Glutamatergic neuron (in vitro differentiated cells): ENCODE results near the gene CCSER2. TPM values are rescaled to one million over a fixed set of nuclear protein-coding genes. Genes with fewer than 3 reads are reported as not detected.
A peak's percentile ranks its signal among the peaks of the same experiment; 100 is the strongest.

Experiments
- DNase-seq: peaks from one replicate; pipeline ENCODE4 v3.0.0; 2022
- H3K27ac Mint-ChIP-seq: one replicate; pipeline ENCODE4 v1.8.0; 2020; ENCODE audit warnings: mild to moderate bottlenecking, mixed read lengths, inconsistent platforms; ENCODE audit not compliant: unreplicated experiment
- H3K27me3 Mint-ChIP-seq: one replicate; pipeline ENCODE4 v1.8.0; 2020; ENCODE audit warnings: mild to moderate bottlenecking, moderate library complexity, mixed read lengths, inconsistent platforms; ENCODE audit not compliant: unreplicated experiment
- H3K36me3 Mint-ChIP-seq: one replicate; pipeline ENCODE4 v1.8.0; 2020; ENCODE audit warnings: mild to moderate bottlenecking, mixed read lengths, inconsistent platforms; ENCODE audit not compliant: unreplicated experiment
- H3K4me1 Mint-ChIP-seq: one replicate; pipeline ENCODE4 v1.8.0; 2020; ENCODE audit warnings: mild to moderate bottlenecking, low read depth, mixed read lengths, inconsistent platforms; ENCODE audit not compliant: unreplicated experiment
- H3K4me3 Mint-ChIP-seq: one replicate; pipeline ENCODE4 v1.8.0; 2020; ENCODE audit warnings: mild to moderate bottlenecking, mixed read lengths, inconsistent platforms; ENCODE audit not compliant: unreplicated experiment
- H3K9me3 Mint-ChIP-seq: one replicate; pipeline ENCODE4 v1.8.0; 2020; ENCODE audit warnings: mild to moderate bottlenecking, moderate library complexity, mixed read lengths, inconsistent platforms; ENCODE audit not compliant: unreplicated experiment
- CTCF ChIP-seq: fragments of 200-600 bp; sonication (generic); IDR thresholded peaks from one replicate; pipeline ENCODE4 v1.5.0; 2021; ENCODE audit not compliant: partially characterized antibody, unreplicated experiment
- total RNA-seq: library from RNA; stranded (reverse); fragmentation: NEBNext Ultra II Directional; extraction: Animal tissue kit (Norgen Biotek cat#: 25700); gene quantifications from one replicate; pipeline ENCODE4 v1.2.1, GENCODE V29; 2021; ENCODE audit not compliant: unreplicated experiment

The CCSER2 gene
- total RNA-seq, 1 donor from 2014 or later = 168 TPM

GRCh38 chr10:84329196-84329611 is 815 bp downstream of the CCSER2 start:
- DNase-seq = peak; percentile 60
- Mint-ChIP-seq H3K27me3 (peaks cover 10% of the 10 kb centered on the region), H3K36me3 (no peaks in the 10 kb centered on the region), H3K9me3 (peaks cover 10% of the 10 kb centered on the region), H3K27ac (peak overlapping the region; percentile 98), H3K4me3 (peak overlapping the region; percentile 98), H3K4me1 (peaks cover 28% of the 10 kb centered on the region)
- TF ChIP-seq CTCF = no peak

GRCh38 chr10:84329986-84330651 is 1.7 kb downstream of the CCSER2 start:
- no peak for TF ChIP-seq CTCF
- H3K4me1 Mint-ChIP-seq = peaks cover 35% of the 10 kb centered on the region
- no peak for DNase-seq
- H3K36me3 Mint-ChIP-seq = no peaks in the 10 kb centered on the region
- H3K4me3 Mint-ChIP-seq = peak overlapping the region; percentile 98
- peak overlapping the region; percentile 98 for H3K27ac Mint-ChIP-seq
- peaks cover 10% of the 10 kb centered on the region for H3K27me3 Mint-ChIP-seq
- peaks cover 12% of the 10 kb centered on the region for H3K9me3 Mint-ChIP-seq

- H3K36me3 Mint-ChIP-seq = no peaks in the 10 kb centered on the region
- H3K9me3 Mint-ChIP-seq = peaks cover 12% of the 10 kb centered on the region
- no peak for DNase-seq
- peak overlapping the region; percentile 95 for H3K27ac Mint-ChIP-seq
- TF ChIP-seq CTCF = no peak
- peaks cover 35% of the 10 kb centered on the region for H3K4me1 Mint-ChIP-seq
- peak overlapping the region; percentile 98 for H3K4me3 Mint-ChIP-seq
- H3K27me3 Mint-ChIP-seq = peaks cover 10% of the 10 kb centered on the region
These were observed 2.7 kb downstream of the CCSER2 start for GRCh38 chr10:84331091-84331490.

- no peak for TF ChIP-seq CTCF
- Mint-ChIP-seq H3K9me3 (peaks cover 5% of the 10 kb centered on the region), H3K36me3 (no peaks in the 10 kb centered on the region), H3K27me3 (peaks cover 5% of the 10 kb centered on the region), H3K4me3 (peak overlapping the region; percentile 63), H3K4me1 (peaks cover 37% of the 10 kb centered on the region), H3K27ac (peak overlapping the region; percentile 56)
- no peak for DNase-seq
These were observed 5.6 kb downstream of the CCSER2 start for GRCh38 chr10:84333864-84334451.

- Mint-ChIP-seq H3K36me3 (no peaks in the 10 kb centered on the region), H3K9me3 (peaks cover 1% of the 10 kb centered on the region), H3K4me1 (peaks cover 38% of the 10 kb centered on the region), H3K27ac (peak overlapping the region; percentile 80), H3K4me3 (peak overlapping the region; percentile 76), H3K27me3 (peaks cover 1% of the 10 kb centered on the region)
- no peak for DNase-seq
- TF ChIP-seq CTCF = no peak
These were observed 6.4 kb downstream of the CCSER2 start for GRCh38 chr10:84334811-84335210.
